GM12878 (cell line): ENCODE measurements around the gene TSPAN11. TPM values are rescaled to one million over a fixed set of nuclear protein-coding genes. Genes with fewer than 3 reads are reported as not detected.

Source experiments
- ATAC-seq: fragments of 200-7000 bp; cut with Tn5 transposase; 3 replicates; pipeline ENCODE4 v1.9.1; 2020; ENCODE audit warnings: mild to moderate bottlenecking, moderate library complexity
- BruUV-seq: library from RNA; stranded (reverse); fragments of 400-500 nt; replicated peaks from 2 replicates; lab custom pipeline; 2021; lab: Mats Ljungman, UMichigan
- CTCF ChIA-PET: fragments of 300-600 bp; sonication (Branson Sonifier 250); formaldehyde crosslinking; extraction: SDS; loops from one replicate; lab custom pipeline; 2021; ENCODE audit warnings: inconsistent platforms; lab: Yijun Ruan, JAX
- POLR2A ChIA-PET: fragments of 350-600 bp; formaldehyde crosslinking; extraction: SDS; loops from one replicate; lab custom pipeline; 2021; ENCODE audit warnings: inconsistent platforms; lab: Charles Lee
- RAD21 ChIA-PET: fragments of 300-600 bp; sonication (Branson Sonifier 250); formaldehyde crosslinking; loops from one replicate; lab custom pipeline; 2023; ENCODE audit warnings: antibody characterized with exemption; ENCODE audit not compliant: unreplicated experiment; lab: Charles Lee
- SMC1A ChIA-PET: fragments of 300-600 bp; sonication (Branson Sonifier 250); formaldehyde crosslinking; loops from one replicate; lab custom pipeline; 2023; ENCODE audit not compliant: unreplicated experiment, uncharacterized antibody; lab: Charles Lee
- DNase-seq: peaks from one replicate; pipeline ENCODE4 v3.0.0-alpha.2; 2011; ENCODE audit warnings: low read depth, low spot score
- FAIRE-seq: peaks from 3 replicates; lab custom pipeline; 2011; peaks lifted over from hg19 to GRCh38; lab: Jason Lieb, UNC
- H2AFZ ChIP-seq: 2 replicates; pipeline ENCODE4 v1.6.0; 2011; ENCODE audit warnings: low read depth, low read length, control low read depth; ENCODE audit not compliant: control insufficient read depth
- H3K27ac ChIP-seq: 2 replicates; pipeline ENCODE4 v1.5.1; 2011; ENCODE audit warnings: control low read depth; ENCODE audit not compliant: control insufficient read depth, insufficient read depth
- H3K27me3 ChIP-seq, 2 experiments: replicated peaks in 1 of 2; 2 replicates each; pipeline versions ENCODE4 v1.6.0 to v1.6.1; 2011; ENCODE audit warnings: low read length in 1 of 2; ENCODE audit not compliant: control insufficient read depth in 2 of 2, insufficient read depth in 2 of 2
- H3K36me3 ChIP-seq, 2 experiments: 2 replicates each; pipeline ENCODE4 v1.5.1; 2011; ENCODE audit warnings: low read length in 1 of 2; ENCODE audit not compliant: control insufficient read depth in 2 of 2, insufficient read depth in 2 of 2
- H3K4me1 ChIP-seq: 2 replicates; pipeline ENCODE4 v1.6.1; 2011; ENCODE audit warnings: mild to moderate bottlenecking, low read length, moderate library complexity, mixed read lengths; ENCODE audit not compliant: control insufficient read depth, insufficient read depth
- H3K4me2 ChIP-seq: 2 replicates; pipeline ENCODE4 v1.6.0; 2011; ENCODE audit warnings: control low read depth; ENCODE audit not compliant: control insufficient read depth, insufficient read depth
- H3K4me3 ChIP-seq: fragments of 200-600 bp; sonication (generic); 2 replicates; pipeline ENCODE4 v1.5.1; 2016
- H3K79me2 ChIP-seq: 2 replicates; pipeline ENCODE4 v1.6.0; 2011; ENCODE audit warnings: low read length; ENCODE audit not compliant: control insufficient read depth, insufficient read depth
- H3K9ac ChIP-seq: 2 replicates; pipeline ENCODE4 v1.8.0; 2011; ENCODE audit warnings: low read length, control low read depth, mixed read lengths; ENCODE audit not compliant: control insufficient read depth, insufficient read depth
- H3K9me3 ChIP-seq: replicated peaks from 3 replicates; pipeline ENCODE4 v1.5.1; 2011; ENCODE audit warnings: mild to moderate bottlenecking, low read length; ENCODE audit not compliant: control insufficient read depth, insufficient read depth
- H4K20me1 ChIP-seq: 2 replicates; pipeline ENCODE4 v1.6.0; 2011; ENCODE audit not compliant: control insufficient read depth, insufficient read depth
- ASH2L ChIP-seq: fragments of 300-600, 200-600 bp; sonication (generic); IDR thresholded peaks from 2 replicates; pipeline ENCODE4 v1.6.1; 2017; ENCODE audit warnings: low read depth, mild to moderate bottlenecking, borderline replicate concordance
- ATF7 ChIP-seq: fragments of 450-650 bp; IDR thresholded peaks from 2 replicates; pipeline ENCODE4 v1.6.1; 2016; ENCODE audit warnings: low read depth, mild to moderate bottlenecking
- CBX5 ChIP-seq: sonication (generic); IDR thresholded peaks from 2 replicates; pipeline ENCODE4 v1.6.1; 2016; ENCODE audit warnings: low read depth, moderate library complexity, mild to moderate bottlenecking, inconsistent platforms
- CEBPB ChIP-seq, 2 experiments: fragments of 150-350 bp in 1 of 2; IDR thresholded peaks; 2 replicates each; pipeline ENCODE4 v1.6.1; 2012 to 2014; ENCODE audit warnings: low read depth in 2 of 2, low read length in 2 of 2, borderline replicate concordance in 1 of 2, inconsistent platforms in 1 of 2
- GATAD2B ChIP-seq: fragments of 450-650 bp; conservative IDR thresholded peaks from 2 replicates; pipeline ENCODE4 v1.6.1; 2017; ENCODE audit warnings: low read depth, mild to moderate bottlenecking, moderate library complexity
- HCFC1 ChIP-seq: fragments of 150-350 bp; IDR thresholded peaks from 2 replicates; pipeline ENCODE4 v1.6.1; 2014; ENCODE audit warnings: low read length
- HDAC2 ChIP-seq: fragments of 200-600 bp; sonication (generic); IDR thresholded peaks from 2 replicates; pipeline ENCODE4 v1.6.1; 2017
- IKZF1 ChIP-seq: fragments of 450-650 bp; conservative IDR thresholded peaks from 2 replicates; pipeline ENCODE4 v1.6.1; 2017; ENCODE audit warnings: antibody characterized with exemption, mild to moderate bottlenecking
- KLF5 ChIP-seq: fragments of 450-650 bp; IDR thresholded peaks from 2 replicates; pipeline ENCODE4 v1.6.1; 2014; ENCODE audit warnings: mild to moderate bottlenecking; ENCODE audit not compliant: partially characterized antibody
- MAX ChIP-seq: IDR thresholded peaks from 2 replicates; pipeline ENCODE4 v1.6.1; 2012; ENCODE audit warnings: low read depth, low read length, improper control_type of control experiment
- NBN ChIP-seq: fragments of 450-650 bp; IDR thresholded peaks from 2 replicates; pipeline ENCODE4 v1.6.1; 2016
- POLR2AphosphoS5 ChIP-seq: IDR thresholded peaks from 2 replicates; pipeline ENCODE4 v1.6.1; 2011; ENCODE audit warnings: mild to moderate bottlenecking, low read length, inconsistent platforms
- WRNIP1 ChIP-seq: IDR thresholded peaks from 2 replicates; pipeline ENCODE4 v1.6.1; 2011; ENCODE audit warnings: low read depth, low read length, improper control_type of control experiment, borderline replicate concordance
- YBX1 ChIP-seq: fragments of 450-650 bp; IDR thresholded peaks from 2 replicates; pipeline ENCODE4 v1.6.1; 2016; ENCODE audit warnings: antibody characterized with exemption
- YY1 ChIP-seq: IDR thresholded peaks from 2 replicates; pipeline ENCODE4 v1.6.1; 2011; ENCODE audit warnings: low read depth, mild to moderate bottlenecking, low read length
- WGBS: methylation state at CpG from one replicate; pipeline ENCODE4 v1.1.6; 2016; ENCODE audit warnings: low lambda C conversion rate; ENCODE audit not compliant: insufficient replicate concordance, insufficient coverage; ENCODE audit errors: missing lambda C conversion rate; 5-methylcytosine and 5-hydroxymethylcytosine counted together
- in situ Hi-C: fragments of 300-500 bp; cut with MboI; formaldehyde crosslinking; loops from 9 replicates; pipeline ENCODE4 v1.14.3; 2018; ENCODE audit warnings: mixed read lengths
- intact Hi-C: fragments of 100-400 bp; cut with micrococcal nuclease; formaldehyde crosslinking; loops from one replicate; pipeline ENCODE4 v1.14.2; 2022; ENCODE audit not compliant: unreplicated experiment
- polyA plus RNA-seq, 11 experiments: library from polyadenylated mRNA; depleted of rRNA in 4 of 11; unstranded in 6 of 11; stranded (reverse) in 5 of 11; fragments of >200 nt; fragmentation: Nextera tagmentation in 4 of 11; fragmentation: Illumina TruSeq in 1 of 11; extraction: Ambion mirVana in 4 of 11; extraction: Trizol in 1 of 11; gene quantifications; 1 replicate in 1 of 11; 2 replicates in 10 of 11; pipeline versions ENCODE4 v1.2.1 to v1.2.3, GENCODE V29; 2011 to 2016; ENCODE audit warnings: inconsistent platforms in 2 of 11, missing spikeins in 2 of 11, low read depth in 1 of 11
- total RNA-seq, 4 experiments: library from RNA; depleted of rRNA in 3 of 4; stranded (reverse); fragments of >200 nt in 3 of 4; fragmentation: Illumina TruSeq in 1 of 4; extraction: Trizol in 1 of 4; gene quantifications; 2 replicates each; pipeline versions ENCODE4 v1.2.1 to v1.2.3, GENCODE V29; 2013 to 2021

The TSPAN11 gene
- total and polyA plus RNA-seq, 10 of the 15 experiments (the other 5 are each of a cell fraction or from before 2014, with no cell fraction given): under 0.01 to 0.27 (median 0.04) TPM; not detected in 6

- peaks cover 5% of the 10 kb centered on the region for H3K4me1 ChIP-seq
- FAIRE-seq (no peak), ATAC-seq (no peak), DNase-seq (no peak)
- H3K4me3 ChIP-seq: no peak overlapping the region
- H3K79me2 ChIP-seq: no peaks in the 10 kb centered on the region
- no peak overlapping the region for H3K27ac ChIP-seq
- no peak overlapping the region for H3K4me2 ChIP-seq
- WGBS: 49% methylated on average over 3 of the region's 3 CpGs
- ChIA-PET RAD21 (no interaction called here), SMC1A (no interaction called here), CTCF (no interaction called here), POLR2A (no interaction called here)
- in situ Hi-C loops (no loop called here), intact Hi-C loops (no loop called here)
- H4K20me1 ChIP-seq: no peaks in the 10 kb centered on the region
- no peak overlapping the region for H3K9ac ChIP-seq
- BruUV-seq: no TSS peak
- no peak for TF ChIP-seq CEBPB (IDR thresholded peaks at IDR 0.05; ENCODE audit: borderline replicate concordance in 1 of 2, low read depth in 2 of 2, low read length in 2 of 2)
- TF ChIP-seq ASH2L: no peak
- TF ChIP-seq NBN: no peak
- no peak for TF ChIP-seq KLF5
- no peak for TF ChIP-seq GATAD2B
- TF ChIP-seq POLR2AphosphoS5: no peak
- no peak for TF ChIP-seq CBX5
- no peak for TF ChIP-seq YBX1
- no peak for TF ChIP-seq IKZF1
- TF ChIP-seq WRNIP1: no peak
- TF ChIP-seq HCFC1: no peak
- TF ChIP-seq HDAC2: no peak
- TF ChIP-seq ATF7: no peak
- no peak for TF ChIP-seq MAX
- no peak for TF ChIP-seq YY1
- H3K9me3 ChIP-seq: no peaks in the 10 kb centered on the region
- no peaks in the 10 kb centered on the region for H3K36me3 ChIP-seq
- no peak overlapping the region for H2AFZ ChIP-seq
- no peaks in the 10 kb centered on the region; a peak in 1 of 4 replicates for H3K27me3 ChIP-seq
Measured at GRCh38 chr12:30902001-30902400, 24.5 kb upstream of the TSPAN11 start.
